ENCODE data around the gene ABCF3. TPM values are rescaled to one million over a fixed set of nuclear protein-coding genes. Genes with fewer than 3 reads are reported as not detected.
A peak's percentile ranks its signal among the peaks of the same experiment; 100 is the strongest.
"Not testable (repeated sequence)": the region's sequence is repeated elsewhere in the genome, so short reads cannot be mapped to it uniquely, and the experiment has no call there.

ABCF3 gene
- polyA plus RNA-seq (ENCODE audit: insufficient read length) = 65.4 TPM
- long read RNA-seq, donor 1, transcript ABCF3-203 (21 exons, 2,624 nt) = major isoform, 5 of 17 reads
- long read RNA-seq, donor 1, partial matches to known transcripts = 7 of 17 reads
- long read RNA-seq, donor 1, other reads (novel, unspliced or antisense) = 0 of 17 reads
- long read RNA-seq, donor 2, transcript ABCF3-203 (21 exons, 2,624 nt) = major isoform, 6 of 7 reads
- long read RNA-seq, donor 2, partial matches to known transcripts = 0 of 7 reads
- long read RNA-seq, donor 2, other reads (novel, unspliced or antisense) = 0 of 7 reads
- long read RNA-seq, donor 3, partial matches to known transcripts = 15 of 19 reads
- long read RNA-seq, donor 3, other reads (novel, unspliced or antisense) = 0 of 19 reads
- long read RNA-seq, donor 4 = 0 reads
- long read RNA-seq, donor 5, transcript ABCF3-203 (21 exons, 2,624 nt) = major isoform, 13 of 28 reads
- long read RNA-seq, donor 5, partial matches to known transcripts = 14 of 28 reads
- long read RNA-seq, donor 5, other reads (novel, unspliced or antisense) = 0 of 28 reads
- long read RNA-seq, donor 6, partial matches to known transcripts = 0 of 5 reads
- long read RNA-seq, donor 6, other reads (novel, unspliced or antisense) = 0 of 5 reads
- long read RNA-seq, donor 7, transcript ABCF3-203 (21 exons, 2,624 nt) = major isoform, 9 of 27 reads
- long read RNA-seq, donor 7, transcript ABCF3-216 (3 exons, 813 nt) = minor isoform, 6 of 27 reads
- long read RNA-seq, donor 7, partial matches to known transcripts = 11 of 27 reads
- long read RNA-seq, donor 7, other reads (novel, unspliced or antisense) = 0 of 27 reads
- long read RNA-seq, donor 8, partial matches to known transcripts = 0 of 3 reads
- long read RNA-seq, donor 8, other reads (novel, unspliced or antisense) = 0 of 3 reads

DNA sequence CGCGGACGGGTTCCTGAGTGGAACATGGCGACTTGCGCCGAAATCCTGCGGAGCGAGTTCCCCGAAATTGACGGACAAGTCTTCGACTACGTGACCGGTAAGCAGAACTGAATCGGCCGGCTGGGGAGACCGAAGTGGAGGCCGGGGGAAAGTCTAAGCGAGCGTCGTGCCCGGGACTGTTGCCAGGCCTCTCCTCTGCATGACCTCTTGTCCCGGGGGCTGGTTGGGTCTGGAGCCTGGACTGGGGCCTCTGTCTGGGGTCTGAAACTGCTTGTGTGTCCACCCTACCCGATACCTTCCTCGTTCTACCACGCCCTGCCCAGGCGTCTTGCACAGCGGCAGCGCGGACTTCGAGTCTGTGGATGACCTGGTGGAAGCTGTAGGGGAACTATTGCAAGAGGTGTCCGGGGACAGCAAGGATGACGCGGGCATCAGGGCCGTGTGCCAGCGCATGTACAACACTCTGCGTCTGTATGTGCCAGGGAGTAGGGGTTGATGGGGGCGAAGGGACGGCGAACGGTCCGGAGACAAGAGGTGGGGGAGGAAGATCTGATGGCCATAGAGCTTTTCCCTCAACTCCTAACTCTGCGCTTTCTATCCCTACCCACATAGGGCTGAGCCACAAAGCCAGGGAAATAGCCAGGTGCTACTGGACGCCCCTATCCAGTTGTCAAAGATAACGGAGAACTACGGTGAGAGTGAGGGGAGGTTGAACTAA, at the start of gene ABCF3:
TSS of gene ABCF3 (plus strand) at position 16 of the 718 bp plus-strand sequence. CDS start at position 25, 9 bp downstream.
- no peak for DNase-seq

- no peak for DNase-seq
These were observed 45.6 kb upstream of the ABCF3 start for GRCh38 chr3:184140436-184140835.

- no peak for DNase-seq
These were observed 43.8 kb upstream of the ABCF3 start for GRCh38 chr3:184142199-184142598.

DNA sequence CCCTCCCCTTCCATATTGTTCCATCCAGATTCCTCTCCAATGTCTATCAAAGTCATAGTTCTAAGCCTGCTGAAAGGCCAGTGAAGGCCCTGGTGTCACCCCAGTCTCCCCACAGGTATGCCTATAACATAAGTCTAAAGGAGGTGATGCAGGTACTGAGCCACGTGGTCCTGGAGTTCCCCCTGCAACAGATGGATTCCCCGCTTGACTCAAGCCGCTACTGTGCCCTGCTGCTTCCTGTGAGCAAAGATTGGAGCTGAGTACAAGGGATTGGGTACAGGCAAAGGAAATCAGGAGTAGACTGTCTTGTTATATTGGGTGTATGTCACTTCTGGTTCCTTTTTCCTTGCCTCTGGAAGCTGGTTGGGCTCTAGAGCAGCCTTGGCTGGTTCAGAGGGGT, 42.7 kb upstream of the ABCF3 start:
- DNase-seq = no peak

DNA sequence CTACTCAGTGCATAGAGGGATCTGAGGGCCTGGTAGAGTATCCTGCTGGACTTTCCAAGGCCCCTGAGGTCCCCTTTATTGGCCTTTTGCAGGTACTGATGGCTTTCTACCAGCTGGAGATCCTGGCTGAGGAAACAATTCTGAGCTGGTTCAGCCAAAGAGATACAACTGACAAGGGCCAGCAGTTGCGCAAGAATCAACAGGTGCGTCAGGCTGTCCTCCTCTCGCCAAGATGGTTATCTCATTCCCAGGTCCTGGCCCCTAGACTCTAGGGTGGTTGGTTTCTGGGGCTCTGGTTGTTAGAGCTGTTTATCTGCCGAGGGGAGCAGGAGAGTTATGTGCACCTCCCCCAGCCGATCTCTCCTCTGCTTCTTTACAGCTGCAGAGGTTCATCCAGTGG, 41.5 kb upstream of the ABCF3 start:
- no peak for DNase-seq

- DNase-seq = peak; percentile 49
These were observed 40.9 kb upstream of the ABCF3 start for GRCh38 chr3:184145111-184145524.

DNA sequence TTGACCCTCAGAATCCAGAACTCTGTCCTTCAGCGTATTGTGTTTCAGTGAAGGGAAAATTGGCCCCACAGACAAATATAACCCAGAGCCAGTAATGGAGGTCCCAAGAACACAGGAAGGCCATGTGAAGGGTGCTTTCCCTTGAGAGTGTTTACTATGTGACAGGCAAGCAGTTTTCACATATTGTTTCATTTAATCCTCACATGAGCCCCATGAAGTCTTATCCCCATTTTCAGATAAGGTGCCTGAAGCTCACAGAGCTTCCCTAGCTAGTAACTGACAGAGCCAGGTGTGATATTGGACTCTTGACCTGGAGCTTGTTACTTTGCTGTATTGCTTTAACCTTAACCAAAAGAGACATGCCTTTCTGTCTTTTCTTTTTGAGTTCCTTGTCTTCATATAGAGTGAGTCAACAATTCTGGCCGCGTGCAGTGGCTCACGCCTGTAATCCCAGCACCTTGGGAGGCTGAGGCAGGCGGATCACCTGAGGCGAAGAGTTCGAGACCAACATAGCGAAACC, 40.2 kb upstream of the ABCF3 start:
- DNase-seq = no peak

DNA sequence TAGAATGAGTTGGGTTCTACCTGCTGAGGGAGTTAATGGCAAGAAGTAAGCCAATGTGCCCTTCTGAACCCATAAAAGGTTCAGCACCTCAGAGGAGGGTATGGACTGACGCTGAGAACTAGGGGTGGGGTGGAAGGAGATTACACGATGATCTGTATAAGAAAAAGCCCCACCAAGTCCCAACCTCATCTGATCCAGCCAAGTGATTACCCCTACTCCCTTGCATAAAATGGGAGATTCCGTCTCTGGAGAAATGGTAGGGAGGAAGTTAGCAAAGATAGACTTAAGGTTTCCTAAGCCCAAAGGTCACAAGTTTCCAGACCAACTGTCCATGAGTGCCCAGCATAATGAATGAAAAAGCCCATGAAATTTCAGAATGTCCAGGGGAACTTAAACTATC, 37.9 kb upstream of the ABCF3 start:
- no peak for DNase-seq

DNA sequence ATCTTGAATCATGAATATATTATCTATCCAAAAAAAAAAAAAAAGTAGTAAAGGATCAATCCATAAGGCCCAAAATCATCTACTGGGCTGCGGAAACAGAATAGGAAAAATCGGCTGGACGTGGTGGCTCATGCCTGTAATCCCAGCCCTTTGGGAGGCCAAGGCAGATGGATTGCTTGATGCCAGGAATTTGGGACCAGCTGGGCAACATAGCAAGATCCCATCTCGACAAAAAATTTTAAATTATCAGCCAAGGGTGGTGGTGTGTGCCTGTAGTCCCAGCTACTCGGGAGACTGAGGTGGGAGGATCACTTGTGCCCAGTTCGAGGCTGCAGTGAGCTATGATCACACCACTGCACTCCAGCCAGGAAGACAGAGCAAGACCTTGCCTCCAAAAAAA, 36.9 kb upstream of the ABCF3 start:
- DNase-seq = no peak

DNA sequence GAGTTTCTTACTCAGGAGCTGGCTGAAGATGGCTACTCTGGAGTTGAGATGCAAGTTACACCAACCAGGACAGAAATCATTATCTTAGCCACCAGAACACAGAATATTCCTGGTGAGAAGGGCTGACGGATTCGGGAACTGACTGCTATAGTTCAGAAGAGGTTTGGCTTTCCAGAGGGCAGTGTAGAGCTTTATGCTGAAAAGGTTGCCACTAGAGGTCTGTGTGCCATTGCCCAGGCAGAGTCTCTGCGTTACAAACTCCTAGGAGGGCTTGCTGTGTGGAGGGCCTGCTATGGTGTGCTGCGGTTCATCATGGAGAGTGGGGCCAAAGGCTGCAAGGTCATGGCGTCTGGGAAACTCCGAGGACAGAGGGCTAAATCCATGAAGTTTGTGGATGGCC, 36.2 kb upstream of the ABCF3 start:
- DNase-seq = not testable (repeated sequence)

GRCh38 chr3:184154885-184155643, 30.9 kb upstream of the ABCF3 start, which contains the start of gene DVL3:
Gene DVL3 (plus strand): TSS chr3:184155377. CDS start chr3:184155636, 259 bp downstream.
- no peak for DNase-seq

DNA sequence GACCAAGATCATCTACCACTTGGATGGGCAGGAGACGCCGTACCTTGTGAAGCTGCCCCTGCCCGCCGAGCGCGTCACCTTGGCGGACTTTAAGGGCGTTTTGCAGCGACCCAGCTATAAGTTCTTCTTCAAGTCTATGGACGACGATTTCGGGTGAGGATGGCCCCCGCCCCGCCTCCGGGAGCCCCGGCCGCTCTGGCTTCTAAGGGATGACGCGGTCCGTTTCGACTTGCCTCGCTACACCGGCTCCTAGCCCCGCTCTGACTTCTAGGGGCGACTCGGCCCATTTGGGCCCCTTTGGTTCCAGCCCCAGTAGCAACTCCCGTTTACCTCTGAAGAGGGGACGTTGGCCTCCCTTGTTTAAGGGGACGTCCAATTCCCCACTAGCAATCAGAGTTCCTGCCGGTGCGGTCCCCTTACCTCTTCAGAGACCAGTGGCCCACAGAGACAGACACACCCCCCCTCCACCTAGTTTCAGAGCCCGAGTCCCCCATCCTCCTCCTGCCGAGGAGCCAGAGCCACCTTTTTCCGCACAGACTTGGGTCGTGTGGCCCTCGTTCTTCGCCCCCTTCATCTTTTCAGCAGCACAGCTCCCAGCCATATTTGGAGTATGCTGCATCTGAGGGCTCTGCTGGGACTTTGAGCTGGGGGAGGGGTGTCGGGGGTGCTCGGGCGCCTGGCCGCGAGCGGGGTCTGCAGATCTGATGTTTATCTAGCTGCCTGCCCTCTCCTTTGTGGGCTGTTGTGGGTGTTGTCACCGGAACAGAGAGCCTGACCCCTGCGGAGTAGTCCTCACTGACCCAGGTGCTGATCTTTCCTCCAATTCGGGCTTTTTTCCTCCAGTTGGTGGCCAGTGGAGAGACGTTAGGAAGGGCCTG, 30.1 kb upstream of the ABCF3 start:
- DNase-seq = no peak

DNA sequence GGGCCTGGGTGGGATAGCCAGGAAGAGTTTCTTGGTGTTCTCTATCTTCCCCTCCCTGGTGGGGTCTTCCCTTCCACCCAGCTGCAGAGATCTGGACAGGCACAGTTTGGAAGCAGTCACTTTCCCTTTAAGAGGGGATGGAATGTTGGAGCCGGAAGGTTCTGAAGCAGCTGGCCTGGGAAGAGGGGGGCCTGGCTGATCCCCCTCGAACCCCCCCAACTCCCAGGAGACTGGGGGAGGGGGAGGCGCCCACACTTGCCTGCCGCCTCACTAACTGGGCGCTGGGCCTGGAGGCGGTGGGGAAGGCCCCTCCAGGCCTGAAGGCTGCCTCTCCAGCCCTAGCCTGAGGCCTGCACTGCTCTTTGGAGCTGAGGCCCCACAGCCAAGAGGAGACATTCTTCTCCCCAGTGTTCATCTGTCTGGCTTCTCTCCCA, 29.5 kb upstream of the ABCF3 start:
- DNase-seq = peak; percentile 66

GRCh38 chr3:184157206-184157605, 28.8 kb upstream of the ABCF3 start:
- no peak for DNase-seq

GRCh38 chr3:184158404-184158803, 27.6 kb upstream of the ABCF3 start:
- DNase-seq = no peak

- no peak for DNase-seq
These were observed 25.5 kb upstream of the ABCF3 start for GRCh38 chr3:184160456-184160855.

GRCh38 chr3:184162571-184163070, 23.4 kb upstream of the ABCF3 start:
- not testable (repeated sequence) for DNase-seq

DNA sequence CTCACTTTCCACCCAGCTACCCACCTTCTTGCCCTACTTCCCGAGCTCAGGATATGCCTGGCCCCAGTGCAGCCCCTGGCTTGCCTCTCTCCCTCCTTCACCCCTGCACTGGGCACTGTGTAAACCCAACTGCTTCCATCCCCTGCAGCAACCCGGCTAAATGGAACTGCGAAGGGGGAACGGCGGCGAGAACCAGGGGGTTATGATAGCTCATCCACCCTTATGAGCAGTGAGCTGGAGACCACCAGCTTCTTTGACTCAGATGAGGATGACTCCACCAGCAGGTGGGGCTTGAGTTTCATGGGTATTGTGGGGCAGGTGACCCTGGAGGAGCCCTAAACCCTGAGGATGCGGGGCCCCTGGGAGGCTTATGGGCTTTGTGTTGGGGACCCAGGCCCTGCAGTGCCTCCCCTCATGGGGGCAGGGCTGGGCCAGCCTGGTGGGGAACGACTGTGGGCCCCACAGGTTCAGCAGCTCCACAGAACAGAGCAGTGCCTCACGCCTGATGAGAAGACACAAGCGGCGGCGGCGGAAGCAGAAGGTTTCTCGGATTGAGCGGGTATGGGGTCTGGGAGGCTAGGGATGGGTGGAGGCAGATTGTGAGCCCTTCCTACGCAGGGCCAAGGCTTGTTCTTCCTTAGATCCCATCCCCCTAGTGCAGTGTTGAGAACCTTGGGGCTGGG, 21.2 kb upstream of the ABCF3 start:
- DNase-seq = no peak

- no peak for DNase-seq
These were observed 20.5 kb upstream of the ABCF3 start for GRCh38 chr3:184165543-184165942.

Data from left kidney (tissue), 8 donors.